ENCODE data around the gene BTF3.

Gene BTF3

DNA sequence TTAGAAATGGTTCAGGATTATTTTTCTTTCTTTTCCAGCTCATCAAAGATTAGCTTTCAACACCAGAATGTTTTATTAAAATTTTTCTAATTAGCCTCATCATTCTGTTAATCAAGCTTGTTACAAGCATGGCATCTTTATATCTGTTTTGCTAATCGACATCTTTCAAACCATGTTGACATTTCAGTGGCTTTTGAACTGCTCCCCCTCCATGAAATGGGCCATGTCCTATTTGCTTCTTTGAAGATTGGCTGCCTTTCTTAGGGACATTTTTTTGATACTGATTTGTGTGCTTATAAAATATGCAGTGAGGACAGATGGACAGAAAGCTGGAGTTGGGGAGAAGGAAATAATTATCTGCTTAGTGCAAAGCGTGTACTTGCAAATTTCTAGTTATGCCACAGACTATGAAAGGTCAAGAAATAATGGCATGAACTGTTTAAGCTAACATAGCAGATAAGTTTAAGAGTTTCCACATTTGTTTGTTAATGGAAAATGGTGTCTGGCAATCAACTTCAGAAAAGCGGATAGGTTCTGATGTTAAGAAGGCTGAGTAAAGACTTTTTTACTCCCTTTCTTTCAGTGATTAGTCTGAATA is 27.5 kb downstream of the BTF3 start:
- DNase-seq, result no peak

DNA sequence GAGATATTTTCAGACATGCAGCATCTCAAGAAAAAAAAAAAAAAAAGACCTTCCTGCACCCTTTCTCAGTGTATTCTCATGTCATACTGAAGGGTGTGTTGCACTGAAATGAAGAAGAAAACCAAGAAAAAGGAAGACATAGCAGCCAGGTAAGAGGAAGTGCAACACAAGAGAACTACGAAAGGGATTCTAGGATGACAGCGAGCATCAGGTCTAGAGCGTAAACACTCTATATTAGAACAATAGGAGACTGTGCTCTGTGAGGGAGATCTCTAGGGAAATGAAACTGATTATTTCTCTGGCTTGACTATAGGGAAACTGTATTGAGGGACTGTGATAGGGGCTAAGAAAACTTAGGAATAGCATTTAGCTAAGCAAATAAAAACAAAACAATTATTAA is 30.0 kb downstream of the BTF3 start:
- no peak for DNase-seq

DNA sequence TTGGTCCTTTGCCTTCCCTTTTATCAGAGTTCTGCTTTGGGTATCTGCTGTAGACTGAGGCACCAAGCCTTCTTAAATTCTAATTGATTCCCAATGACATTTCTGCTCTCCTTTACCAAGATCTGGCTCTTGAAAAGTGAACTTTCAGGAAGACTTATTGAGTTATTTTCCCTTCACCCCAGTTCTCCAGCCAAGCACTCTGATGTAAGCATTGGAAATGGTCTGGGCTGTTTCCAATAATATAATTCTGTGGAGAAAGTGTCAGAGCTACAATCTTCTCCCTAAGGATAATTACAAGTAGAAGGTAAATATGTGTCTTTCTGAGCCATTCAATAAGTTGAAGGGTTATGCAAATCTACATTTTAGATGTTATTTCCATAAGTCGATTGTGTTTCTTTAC is 30.8 kb downstream of the BTF3 start:
- DNase-seq, result no peak

DNA sequence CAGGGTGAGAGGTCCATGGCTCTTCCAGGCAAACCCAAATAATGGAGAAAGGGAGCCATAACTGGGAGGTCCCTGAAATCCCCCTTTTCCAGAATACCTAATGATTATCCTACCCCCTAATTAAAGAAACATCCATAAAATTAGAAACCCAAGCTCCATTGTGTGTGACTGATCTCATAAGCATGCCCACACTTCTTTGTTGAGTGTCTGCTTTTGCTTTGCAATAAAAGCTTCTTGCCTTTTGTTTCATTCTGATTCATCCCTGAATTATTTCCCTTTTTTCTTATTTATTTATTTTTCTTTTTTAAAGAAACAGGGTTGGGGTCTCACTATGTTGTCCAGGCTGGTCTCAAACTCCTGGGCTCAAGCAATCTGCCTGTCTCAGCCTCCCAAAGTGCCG is 33.1 kb downstream of the BTF3 start:
- no peak for DNase-seq

DNA sequence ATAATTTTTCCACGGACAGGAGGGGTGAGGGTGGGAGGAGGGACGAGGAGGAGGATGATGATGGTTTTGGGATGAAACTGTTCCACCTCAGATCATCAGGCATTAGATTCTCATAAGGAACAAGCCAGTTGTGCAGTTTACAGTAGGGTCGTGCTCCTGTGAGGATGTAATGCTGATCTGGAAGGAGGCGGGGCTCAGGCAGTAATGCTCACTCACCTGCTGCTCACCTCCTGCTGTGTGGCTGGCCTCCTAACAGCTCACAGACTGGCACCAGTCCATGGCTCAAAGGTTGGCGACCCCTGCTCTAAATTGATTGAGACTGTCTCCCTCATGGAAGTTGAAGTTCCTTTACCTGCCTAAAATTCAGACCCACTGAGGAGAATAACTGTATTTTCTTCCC is 34.0 kb downstream of the BTF3 start:
- no peak for DNase-seq

DNA sequence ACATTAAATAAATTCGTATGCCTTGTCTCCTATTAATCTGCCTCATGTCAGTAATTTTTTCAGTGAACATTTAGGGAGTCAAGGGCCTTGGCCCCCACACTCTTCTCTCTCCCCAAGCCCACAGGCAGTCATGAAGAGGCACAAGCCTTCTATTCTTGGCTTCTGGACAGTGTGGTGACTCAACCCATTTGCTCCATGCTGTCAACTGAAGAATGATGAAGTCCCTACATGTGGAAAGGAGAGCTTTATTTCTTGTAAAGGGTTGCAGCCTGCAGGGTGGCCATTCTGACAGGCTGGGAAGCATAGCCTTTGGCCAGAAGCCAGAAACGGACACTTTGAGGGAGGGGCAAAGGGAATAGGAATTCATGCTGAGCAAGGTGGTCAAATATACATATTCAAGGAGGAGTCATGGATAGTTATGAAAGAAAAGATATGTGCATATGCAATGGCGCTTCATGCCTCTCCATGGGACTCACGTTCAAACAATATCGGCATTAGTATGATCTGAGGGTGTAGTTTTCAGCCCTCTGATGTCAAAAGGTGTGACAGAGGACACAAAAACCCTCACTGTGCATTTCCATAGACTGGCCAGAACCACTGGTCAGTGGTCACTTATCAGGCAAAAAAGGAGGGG is 35.9 kb downstream of the BTF3 start:
- DNase-seq, result no peak

DNA sequence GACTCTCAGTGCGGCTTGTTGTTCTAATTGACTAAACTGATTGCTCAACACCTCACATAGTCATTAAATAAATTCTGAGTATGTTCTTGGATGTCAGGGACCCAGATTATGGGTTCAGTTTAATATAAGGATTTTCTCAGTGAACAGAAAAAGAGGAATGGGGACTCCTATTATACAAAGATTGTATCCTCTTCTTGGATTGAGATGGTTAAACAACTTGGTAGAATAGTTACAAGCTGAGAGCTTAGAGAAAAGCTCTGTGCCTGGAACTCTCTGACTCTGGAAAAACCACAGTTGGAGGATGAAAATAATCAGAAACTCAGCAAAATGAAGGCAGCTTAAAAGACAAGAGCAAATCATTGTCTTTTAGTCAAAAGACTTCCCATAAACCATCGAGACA is 36.7 kb downstream of the BTF3 start:
- no peak for DNase-seq

DNA sequence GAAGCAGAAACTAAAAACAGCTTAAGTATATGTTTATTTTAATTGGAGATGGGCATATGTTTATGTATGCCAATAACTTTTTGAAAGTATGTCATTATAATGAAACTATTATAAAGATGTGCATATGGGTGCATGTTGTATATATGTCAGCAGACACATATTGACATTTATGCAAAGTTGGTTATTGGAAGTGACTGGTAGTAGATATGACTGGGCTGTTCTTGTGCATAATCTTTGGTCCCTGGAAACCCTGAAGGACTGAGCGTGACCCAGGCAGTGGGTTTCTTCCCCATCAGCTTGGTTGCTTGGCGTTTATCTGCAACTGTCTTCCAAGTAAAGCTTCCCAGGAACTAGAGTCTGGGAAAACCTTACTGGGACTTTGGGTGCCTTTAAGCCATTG is 41.5 kb downstream of the BTF3 start:
- DNase-seq, result no peak

DNA sequence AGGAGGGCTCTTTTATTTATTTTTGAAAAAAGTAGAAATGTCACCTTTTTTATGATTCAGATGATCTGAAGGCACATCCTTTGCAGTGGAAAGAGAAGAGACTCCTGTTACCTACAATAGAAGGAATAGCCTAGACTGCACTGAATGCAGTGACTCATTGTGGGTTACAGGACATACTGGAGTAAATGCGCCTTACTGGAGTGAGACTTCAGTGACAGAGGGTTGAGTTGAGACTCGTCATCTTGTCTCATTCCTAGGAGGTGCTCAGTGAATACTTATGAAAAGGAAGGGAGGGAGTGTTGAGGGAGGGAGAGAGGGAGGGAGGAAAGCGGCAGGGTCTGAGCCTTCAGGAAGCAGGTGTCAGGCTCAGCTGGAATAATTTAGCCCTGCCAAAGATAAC is 42.0 kb downstream of the BTF3 start:
- DNase-seq, result peak; percentile 12

DNA sequence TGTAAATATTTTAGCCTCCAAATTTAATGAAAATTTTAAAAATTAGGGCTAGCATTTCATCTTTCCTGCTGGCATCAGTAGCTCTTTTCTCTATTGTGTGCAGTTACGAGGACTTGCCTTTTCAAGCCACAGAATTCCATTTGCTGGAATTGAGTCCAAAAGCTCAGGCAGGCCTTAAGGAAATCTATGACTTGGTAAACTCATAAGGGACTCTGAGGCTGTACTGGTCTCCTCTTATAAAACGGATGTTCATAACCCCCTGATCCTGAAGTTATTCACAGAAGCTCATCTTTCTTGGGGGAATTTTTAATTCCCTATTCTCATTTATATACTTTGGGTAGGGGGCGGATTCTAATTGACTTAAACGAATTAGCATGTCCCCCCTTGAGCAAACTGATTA is 43.8 kb downstream of the BTF3 start:
- DNase-seq, result no peak

DNA sequence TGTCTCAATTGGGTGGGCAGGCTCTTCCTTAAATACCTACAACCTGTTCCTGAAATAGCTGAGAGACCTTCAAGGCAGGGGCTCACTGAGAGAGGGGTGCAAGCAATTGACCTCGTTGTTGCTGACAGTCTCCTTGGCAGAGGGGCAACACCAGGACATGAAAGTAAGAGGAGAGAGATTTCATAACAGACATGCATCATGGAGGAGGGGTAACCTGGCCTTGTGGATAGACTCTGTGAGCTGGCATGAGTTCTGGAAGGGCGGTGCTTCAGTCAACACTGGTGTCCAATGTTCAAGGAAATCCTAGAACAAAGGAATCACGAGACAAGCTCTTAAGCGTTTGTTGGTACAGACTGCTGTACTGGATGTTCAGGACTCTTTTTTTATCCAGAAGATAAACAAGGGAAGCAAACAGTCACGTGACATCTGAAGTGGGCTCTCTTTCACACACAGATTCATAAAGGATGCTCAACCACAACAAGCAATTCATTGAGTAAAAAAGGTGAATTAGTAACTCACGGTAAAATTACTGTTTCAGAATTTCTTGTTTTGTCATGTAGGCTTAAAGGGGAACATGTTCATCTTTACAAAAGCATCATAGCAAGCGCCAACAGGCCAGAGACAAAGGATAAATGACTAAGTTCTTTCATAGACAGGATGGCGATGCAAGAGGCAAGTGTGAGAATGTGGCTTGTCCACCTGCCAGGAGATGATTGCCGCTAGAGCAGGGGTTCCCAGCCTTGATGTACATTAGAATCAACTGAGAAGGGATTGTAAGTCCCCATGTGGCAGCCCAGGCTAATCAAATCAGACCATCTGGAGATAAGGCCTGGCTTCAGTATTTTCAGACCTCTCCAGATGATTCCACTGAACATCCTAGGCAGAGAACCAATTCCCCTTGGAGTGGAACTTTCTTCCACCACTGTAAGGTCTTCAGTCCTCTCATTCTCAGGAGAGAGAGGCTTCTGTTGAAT is 46.5 kb downstream of the BTF3 start:
- no peak for DNase-seq

DNA sequence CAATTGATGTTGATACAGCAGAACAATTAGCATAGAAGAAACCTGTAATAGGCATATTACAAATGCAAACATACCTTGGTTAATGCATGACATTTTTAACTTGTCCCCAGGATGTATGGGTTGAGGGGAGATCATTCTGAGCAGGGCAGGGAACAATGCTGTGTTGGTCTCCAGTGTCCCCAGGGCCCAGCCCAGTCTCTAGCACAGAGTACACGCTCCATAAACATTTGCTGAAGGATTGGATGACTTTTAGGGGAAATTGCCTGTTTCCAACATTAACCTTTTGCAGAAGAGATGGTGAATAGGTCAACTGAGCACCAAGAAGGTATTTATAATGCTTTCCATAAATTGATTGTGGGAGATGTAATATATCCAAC is 47.1 kb downstream of the BTF3 start:
- no peak for DNase-seq

DNA sequence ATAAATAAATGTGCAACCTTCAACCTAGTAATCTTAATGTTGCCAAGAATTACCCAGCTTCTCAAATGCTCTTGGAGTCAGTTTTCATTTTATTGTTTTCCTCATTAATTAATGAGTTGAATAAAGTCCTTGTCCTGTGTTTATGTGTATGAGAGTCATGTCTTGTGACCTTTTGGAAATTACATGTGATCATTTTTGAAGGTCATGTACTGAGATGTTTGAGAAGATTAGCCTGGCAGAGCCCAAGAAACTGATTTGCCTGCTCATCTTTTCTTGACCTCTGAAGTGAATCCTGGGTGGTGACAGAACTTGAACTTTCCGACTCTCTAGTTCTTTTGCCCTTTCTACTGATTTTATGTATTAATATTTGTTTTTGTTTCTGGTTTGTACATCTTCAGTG is 51.8 kb downstream of the BTF3 start:
- no peak for DNase-seq

DNA sequence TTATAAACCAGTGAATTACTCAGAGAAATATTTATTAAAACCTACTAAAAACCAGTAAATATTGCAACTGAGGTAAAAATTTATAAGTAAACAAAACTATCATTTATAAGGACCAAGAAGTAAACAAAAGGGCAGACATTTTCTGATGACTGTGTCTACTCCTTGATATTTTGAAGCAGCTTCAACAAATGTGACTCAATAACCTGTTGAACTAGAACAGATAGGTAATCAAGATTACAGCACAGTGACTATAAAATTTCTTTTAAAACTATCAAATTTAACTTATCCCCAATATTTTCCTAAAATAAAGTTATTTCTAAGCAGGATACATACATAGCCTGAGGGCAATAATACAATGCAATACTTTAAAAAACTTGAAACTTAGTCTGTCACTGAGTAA is 54.4 kb downstream of the BTF3 start:
- no peak for DNase-seq
